HG03460 (cell line): ENCODE results near the gene IL1RAPL1.

Experiments
- ATAC-seq: cut with Tn5 transposase; IDR thresholded peaks from one replicate; pipeline ENCODE4 v1.9.1; 2021; ENCODE audit not compliant: unreplicated experiment

IL1RAPL1 gene

GRCh38 chrX:28586981-28587551 lies at the start of gene IL1RAPL1:
Gene IL1RAPL1, plus strand, starts transcription at chrX:28587446.
- no peak for ATAC-seq

- ATAC-seq: no peak
Observed at GRCh38 chrX:28542791-28543190, 44.5 kb upstream of the IL1RAPL1 start.

GRCh38 chrX:28549838-28550237 lies 37.4 kb upstream of the IL1RAPL1 start:
- no peak for ATAC-seq

- ATAC-seq: no peak
Observed at GRCh38 chrX:28550331-28550872, 36.8 kb upstream of the IL1RAPL1 start.

GRCh38 chrX:28552322-28552721 lies 34.9 kb upstream of the IL1RAPL1 start:
- ATAC-seq: no peak

GRCh38 chrX:28552882-28553829 lies 34.1 kb upstream of the IL1RAPL1 start:
- no peak for ATAC-seq

- no peak for ATAC-seq
Observed at GRCh38 chrX:28576117-28576516, 11.1 kb upstream of the IL1RAPL1 start.

GRCh38 chrX:28581522-28581921 lies 5.7 kb upstream of the IL1RAPL1 start:
- ATAC-seq: no peak

GRCh38 chrX:28582511-28582910 lies 4.7 kb upstream of the IL1RAPL1 start:
- ATAC-seq: no peak

GRCh38 chrX:28584025-28584424 lies 3.2 kb upstream of the IL1RAPL1 start:
- ATAC-seq: no peak

- ATAC-seq: no peak
Observed at GRCh38 chrX:28585767-28586166, 1.5 kb upstream of the IL1RAPL1 start.

GRCh38 chrX:28586286-28586685 lies 960 bp upstream of the IL1RAPL1 start:
- ATAC-seq: no peak

- no peak for ATAC-seq
Observed at GRCh38 chrX:28589046-28589445, 1.8 kb downstream of the IL1RAPL1 start.

GRCh38 chrX:28590396-28590795 lies 3.1 kb downstream of the IL1RAPL1 start:
- ATAC-seq: no peak

- ATAC-seq: no peak
Observed at GRCh38 chrX:28591542-28591941, 4.3 kb downstream of the IL1RAPL1 start.

GRCh38 chrX:28595346-28595745 lies 8.1 kb downstream of the IL1RAPL1 start:
- ATAC-seq: no peak

GRCh38 chrX:28599957-28600356 lies 12.7 kb downstream of the IL1RAPL1 start:
- ATAC-seq: no peak

GRCh38 chrX:28609003-28609402 lies 21.8 kb downstream of the IL1RAPL1 start:
- no peak for ATAC-seq

GRCh38 chrX:28609917-28610613 lies 22.8 kb downstream of the IL1RAPL1 start:
- ATAC-seq: no peak

- no peak for ATAC-seq
Observed at GRCh38 chrX:28610746-28611145, 23.5 kb downstream of the IL1RAPL1 start.

- ATAC-seq: no peak
Observed at GRCh38 chrX:28613558-28613957, 26.3 kb downstream of the IL1RAPL1 start.
